T1000 (cell line): Measurements from ENCODE around the gene PALS1.
"Not testable (repeated sequence)": the region's sequence is repeated elsewhere in the genome, so short reads cannot be mapped to it uniquely, and the experiment has no call there.

Source experiments
- DNase-seq: peaks from one replicate; lab custom pipeline; 2025; ENCODE audit warnings: mixed read lengths; lab: John Stamatoyannopoulos, UW

Gene PALS1

GRCh38 chr14:67260965-67261364 is 19.7 kb downstream of the PALS1 start:
- DNase-seq = no peak

GRCh38 chr14:67263499-67264149 is 22.4 kb downstream of the PALS1 start:
- no peak for DNase-seq

DNA sequence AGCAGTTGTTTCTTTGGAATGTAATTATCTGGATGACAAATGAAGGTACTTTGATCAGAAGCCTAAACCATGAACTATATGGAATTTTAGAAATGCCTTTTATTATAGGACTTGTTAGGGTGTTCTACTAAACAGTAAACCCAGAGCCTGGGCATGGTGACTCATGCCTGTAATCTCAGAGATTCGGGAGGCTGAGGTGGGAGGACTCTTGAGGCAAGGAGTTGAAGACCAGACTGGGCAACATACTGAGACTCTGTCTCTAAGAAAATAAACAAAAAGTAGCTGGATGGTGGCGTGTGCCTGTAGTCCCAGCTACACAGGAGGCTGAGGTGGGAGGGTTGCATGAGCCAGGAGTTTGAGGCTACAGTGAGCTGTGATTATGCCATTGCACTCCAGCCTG is 23.9 kb downstream of the PALS1 start:
- DNase-seq = no peak

- DNase-seq = no peak
Measured at GRCh38 chr14:67267576-67268328, 26.5 kb downstream of the PALS1 start.

GRCh38 chr14:67268426-67269150 is 27.4 kb downstream of the PALS1 start:
- DNase-seq = no peak

GRCh38 chr14:67269298-67270060 is 28.2 kb downstream of the PALS1 start:
- DNase-seq = no peak

DNA sequence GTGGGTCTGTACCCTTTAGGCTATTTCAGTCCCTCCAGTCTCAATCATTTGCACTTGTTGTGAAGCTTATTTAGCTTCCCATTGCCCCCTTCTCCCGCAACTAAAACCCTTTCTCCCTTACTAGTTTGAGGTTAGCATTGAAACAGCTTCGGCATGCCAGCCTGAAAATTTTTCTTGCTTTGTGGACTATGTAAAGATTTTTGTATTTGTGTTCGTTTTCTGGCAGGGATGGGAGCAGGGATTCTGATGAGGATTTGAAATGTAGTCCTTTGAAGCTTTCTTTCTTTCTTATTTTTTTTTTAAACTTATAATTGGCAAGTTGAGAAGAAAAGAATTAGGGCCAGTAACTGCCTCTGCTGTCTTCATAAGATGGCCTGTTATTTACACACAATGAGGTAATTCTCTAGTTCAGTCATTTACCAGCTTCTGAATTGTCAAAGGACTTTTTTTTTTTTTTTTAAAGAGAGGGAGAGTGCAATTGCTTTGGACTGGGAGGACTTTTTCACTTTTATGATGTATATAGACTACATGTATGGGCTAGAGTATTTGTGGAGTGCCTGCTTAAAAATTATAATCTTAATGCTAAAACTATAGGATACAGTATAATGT is 29.0 kb downstream of the PALS1 start:
- DNase-seq = no peak

DNA sequence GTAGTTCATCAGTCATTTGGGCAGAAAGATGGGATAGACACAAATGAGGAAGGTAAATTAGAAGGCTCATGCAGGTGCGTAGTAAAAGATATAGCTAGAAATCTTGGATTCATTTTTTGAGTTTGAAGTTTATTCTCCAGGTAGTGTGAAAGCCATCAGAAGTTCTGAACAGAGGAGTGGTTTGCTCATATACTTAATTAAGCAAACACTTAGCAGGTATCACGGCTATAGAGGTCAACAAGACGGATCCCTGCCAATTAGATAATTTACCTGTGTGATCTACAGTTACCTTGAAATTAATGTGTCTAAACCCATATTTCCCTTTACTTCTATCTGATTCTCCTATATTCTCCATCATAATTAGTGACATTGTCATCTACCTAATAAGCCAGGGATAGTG is 29.7 kb downstream of the PALS1 start:
- DNase-seq = no peak

DNA sequence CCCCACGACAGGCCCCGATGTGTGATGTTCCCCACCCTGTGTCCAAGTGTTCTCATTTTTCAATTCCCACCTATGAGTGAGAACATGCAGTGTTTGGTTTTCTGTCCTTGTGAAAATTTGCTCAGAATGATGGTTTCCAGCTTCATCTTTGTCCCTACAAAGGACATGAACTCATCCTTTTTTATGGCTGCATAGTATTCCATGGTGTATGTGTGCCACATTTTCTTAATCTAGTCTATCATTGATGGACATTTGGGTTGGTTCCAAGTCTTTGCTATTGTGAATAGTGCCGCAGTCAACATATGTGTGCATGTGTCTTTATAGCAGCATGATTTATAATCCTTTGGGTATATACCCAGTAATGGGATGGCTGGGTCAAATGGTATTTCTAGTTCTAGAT is 32.0 kb downstream of the PALS1 start:
- not testable (repeated sequence) for DNase-seq

GRCh38 chr14:67276131-67276530 is 34.9 kb downstream of the PALS1 start:
- DNase-seq = no peak

- no peak for DNase-seq
Measured at GRCh38 chr14:67280506-67280905, 39.3 kb downstream of the PALS1 start.

DNA sequence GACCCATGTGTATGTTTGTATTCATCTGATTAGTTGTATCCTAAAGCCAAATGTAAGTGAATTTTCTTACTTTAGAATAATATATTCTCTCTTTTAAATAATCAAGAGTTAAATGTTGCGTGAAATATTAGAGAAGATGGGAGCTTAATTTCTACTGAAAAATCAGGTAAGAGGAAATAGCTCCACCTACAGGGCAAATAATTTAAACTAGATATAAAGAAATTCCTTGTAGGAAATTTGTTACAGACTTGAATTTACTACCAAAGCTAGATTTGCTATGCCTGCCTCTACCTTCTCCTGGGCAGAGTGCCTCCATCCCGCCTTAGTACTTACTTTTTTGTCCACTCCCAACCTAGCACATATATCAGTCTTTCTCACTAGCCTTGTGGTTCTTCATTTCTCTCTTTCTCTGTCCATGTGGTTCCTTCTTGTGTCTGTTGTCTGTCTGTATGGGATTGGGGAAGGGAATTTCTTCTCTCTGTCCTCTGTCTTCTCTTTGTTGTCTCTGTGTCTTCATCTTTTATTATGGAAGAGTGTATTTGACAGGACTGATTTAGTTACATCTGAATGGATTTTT is 44.7 kb downstream of the PALS1 start:
- no peak for DNase-seq
